PC-3 (cell line): Measurements from ENCODE around the gene PLXNB3. TPM values are rescaled to one million over a fixed set of nuclear protein-coding genes. Genes with fewer than 3 reads are reported as not detected.
A peak's percentile ranks its signal among the peaks of the same experiment; 100 is the strongest.

Experiments
- ATAC-seq: fragments of 200-7000 bp; cut with Tn5 transposase; 2 replicates; pipeline ENCODE4 v1.9.1; 2020; ENCODE audit warnings: mild to moderate bottlenecking, moderate library complexity
- BruUV-seq: library from RNA; stranded (reverse); fragments of 400-500 nt; replicated peaks from 2 replicates; lab custom pipeline; 2021; lab: Mats Ljungman, UMichigan
- CTCF ChIA-PET: fragments of 300-600 bp; sonication (Branson Sonifier 250); formaldehyde crosslinking; loops from one replicate; lab custom pipeline; 2022; ENCODE audit warnings: antibody characterized with exemption; lab: Charles Lee
- POLR2A ChIA-PET: fragments of 300-600 bp; sonication (Branson Sonifier 250); formaldehyde crosslinking; loops from one replicate; lab custom pipeline; 2022; ENCODE audit warnings: antibody characterized with exemption; ENCODE audit not compliant: unreplicated experiment; lab: Charles Lee
- DNase-seq: peaks from one replicate; pipeline ENCODE4 v3.0.0-alpha.2; 2015
- H2AFZ ChIP-seq: fragments of 300-600 bp; sonication (generic); 2 replicates; pipeline ENCODE4 v1.6.0; 2016; ENCODE audit warnings: antibody characterized with exemption, low read length
- H3F3A ChIP-seq: fragments of 300-600 bp; sonication (generic); one replicate; pipeline ENCODE4 v1.6.0; 2017; ENCODE audit warnings: antibody characterized with exemption, low read length, control low read depth, mild to moderate bottlenecking; ENCODE audit not compliant: unreplicated experiment
- H3K27ac ChIP-seq: fragments of 300-600 bp; sonication (generic); 2 replicates; pipeline ENCODE4 v1.5.1; 2016; ENCODE audit warnings: mild to moderate bottlenecking, low read length
- H3K27me3 ChIP-seq: fragments of 300-600 bp; sonication (generic); 2 replicates; pipeline ENCODE4 v1.6.1; 2016; ENCODE audit warnings: low read length, mixed read lengths
- H3K36me3 ChIP-seq: fragments of 300-600 bp; sonication (generic); 2 replicates; pipeline ENCODE4 v1.6.1; 2016; ENCODE audit warnings: low read depth, mixed run types, low read length, mixed read lengths
- H3K4me1 ChIP-seq: fragments of 300-600 bp; sonication (generic); 2 replicates; pipeline ENCODE4 v1.5.1; 2016; ENCODE audit warnings: low read length; ENCODE audit not compliant: insufficient read depth
- H3K4me2 ChIP-seq: fragments of 300-600 bp; sonication (generic); 2 replicates; pipeline ENCODE4 v1.6.0; 2016; ENCODE audit warnings: low read length
- H3K4me3 ChIP-seq: fragments of 300-600 bp; sonication (generic); 2 replicates; pipeline ENCODE4 v1.5.1; 2016; ENCODE audit warnings: mild to moderate bottlenecking, low read length, mixed read lengths
- H3K79me2 ChIP-seq: fragments of 300-600 bp; sonication (generic); 2 replicates; pipeline ENCODE4 v1.6.1; 2017; ENCODE audit warnings: low read length, mixed read lengths
- H3K9ac ChIP-seq: fragments of 300-600 bp; sonication (generic); 2 replicates; pipeline ENCODE4 v1.6.0; 2016; ENCODE audit warnings: mild to moderate bottlenecking, low read length
- H3K9me2 ChIP-seq: fragments of 300-600 bp; sonication (generic); replicated peaks from 2 replicates; pipeline ENCODE4 v1.6.1; 2016; ENCODE audit warnings: mixed run types, low read length, mixed read lengths
- H3K9me3 ChIP-seq: fragments of 300-600 bp; sonication (generic); 2 replicates; pipeline ENCODE4 v1.6.1; 2016; ENCODE audit warnings: low read length, mixed read lengths
- H4K20me1 ChIP-seq: fragments of 300-600 bp; sonication (generic); 2 replicates; pipeline ENCODE4 v1.6.1; 2016; ENCODE audit warnings: low read length, mixed read lengths
- CTCF ChIP-seq: fragments of 300-600 bp; sonication (generic); conservative IDR thresholded peaks from 2 replicates; pipeline ENCODE4 v1.5.1; 2017; ENCODE audit warnings: antibody characterized with exemption, low read depth, mild to moderate bottlenecking, low read length
- EZH2 ChIP-seq: fragments of 300-600 bp; sonication (generic); IDR thresholded peaks from one replicate; pipeline ENCODE4 v1.6.1; 2017; ENCODE audit warnings: antibody characterized with exemption, mild to moderate bottlenecking, low read length; ENCODE audit not compliant: unreplicated experiment
- EZH2phosphoT487 ChIP-seq: fragments of 300-600 bp; sonication (generic); IDR thresholded peaks from 2 replicates; pipeline ENCODE4 v1.6.1; 2018; ENCODE audit warnings: mild to moderate bottlenecking, antibody characterized with exemption, low read length, borderline replicate concordance
- intact Hi-C: fragments of 100-400 bp; cut with micrococcal nuclease; formaldehyde crosslinking; loops from 2 replicates; pipeline ENCODE4 v1.9.0; 2023
- total RNA-seq: library from RNA; depleted of rRNA; stranded (reverse); fragments of >200 nt; gene quantifications from 2 replicates; pipeline ENCODE4 v1.2.3, GENCODE V29; 2014

Gene PLXNB3
- total RNA-seq, 1 experiment from 2014 or later: 27.3 TPM

DNA sequence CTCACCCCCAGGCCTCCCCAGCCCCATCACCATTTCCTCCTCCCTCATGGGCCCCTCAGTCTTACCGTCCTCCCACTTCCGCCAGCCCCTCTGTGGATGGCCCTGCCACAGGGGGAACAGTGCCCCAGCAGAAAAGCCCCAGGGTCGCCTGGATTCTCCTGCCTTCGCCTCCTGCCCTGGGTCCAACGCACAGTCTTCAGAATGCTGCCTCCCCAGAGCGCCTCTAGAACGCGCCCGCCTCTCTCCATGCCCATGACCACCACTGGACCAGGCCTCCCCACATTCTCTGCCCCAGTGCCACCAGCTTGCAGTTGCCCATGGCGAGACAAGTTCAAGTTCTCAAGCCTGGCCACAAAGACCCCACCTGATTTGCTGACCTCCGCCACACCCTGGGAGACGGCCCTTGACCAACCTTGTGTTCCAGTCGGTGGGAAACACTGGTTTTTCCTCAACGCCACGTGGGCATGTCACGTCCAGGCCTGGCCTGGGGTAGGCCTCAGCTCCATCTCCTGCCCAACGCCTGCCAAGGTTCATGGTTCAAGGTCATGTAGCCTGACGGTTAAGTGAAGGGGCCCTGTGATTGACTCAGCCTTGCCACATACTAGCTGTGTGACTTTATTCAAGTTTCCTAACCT lies 634 bp upstream of the PLXNB3 start:
- CTCF ChIA-PET: no interaction called here
- Histone ChIP-seq H3K9me3 (no peaks in the 10 kb centered on the region), H3K9ac (no peak overlapping the region), H3K4me1 (peaks cover 28% of the 10 kb centered on the region), H3K79me2 (peaks cover 25% of the 10 kb centered on the region), H4K20me1 (no peaks in the 10 kb centered on the region), H3K4me3 (no peak overlapping the region), H3K27me3 (no peaks in the 10 kb centered on the region), H3K9me2 (no peaks in the 10 kb centered on the region), H3K27ac (no peak overlapping the region), H2AFZ (no peak overlapping the region), H3K4me2 (peak overlapping the region; percentile 97; the same call in 1 of the 2 replicates), H3F3A (no peaks in the 10 kb centered on the region), H3K36me3 (no peaks in the 10 kb centered on the region)
- BruUV-seq: no TSS peak
- TF ChIP-seq CTCF: no peak
- no peak for TF ChIP-seq EZH2
- no peak for TF ChIP-seq EZH2phosphoT487
- intact Hi-C loops: loop anchor here (5.0 kb wide), 1 partner anchor 164 kb away; the partner anchor contains the start of gene ARHGAP4
- POLR2A ChIA-PET: interaction anchor here (0.6 kb wide), 1 partner anchor 147 kb away, joined by 3 read pairs; no protein-coding TSS in a partner anchor
- DNase-seq (no peak), ATAC-seq (no peak)

GRCh38 chrX:153764786-153765137 lies 713 bp downstream of the PLXNB3 start:
- DNase-seq (no peak), ATAC-seq (0 out of 2 replicates have a peak, but pooled peaks have one; percentile 1)
- H3K9ac ChIP-seq: peak overlapping the region; percentile 67
- no peaks in the 10 kb centered on the region for H3F3A ChIP-seq
- peak overlapping the region; percentile 97 for H3K4me2 ChIP-seq
- H2AFZ ChIP-seq: no peak overlapping the region
- no peaks in the 10 kb centered on the region for H3K27me3 ChIP-seq
- ChIA-PET POLR2A (no interaction called here), CTCF (no interaction called here)
- intact Hi-C loops: loop anchor here (1.0 to 5.0 kb wide), 3 partner anchors 30 to 183 kb away; partner anchors contain the start of genes ARHGAP4, IDH3G and SSR4
- peaks cover 25% of the 10 kb centered on the region for H3K79me2 ChIP-seq
- no peaks in the 10 kb centered on the region for H3K9me2 ChIP-seq
- H3K4me3 ChIP-seq: peak overlapping the region; percentile 68
- H4K20me1 ChIP-seq: no peaks in the 10 kb centered on the region
- BruUV-seq: no TSS peak
- H3K27ac ChIP-seq: peak overlapping the region; percentile 86; the same call in 1 of the 2 replicates
- no peaks in the 10 kb centered on the region for H3K9me3 ChIP-seq
- no peak for TF ChIP-seq EZH2
- TF ChIP-seq CTCF: no peak
- TF ChIP-seq EZH2phosphoT487: no peak
- H3K4me1 ChIP-seq: peaks cover 28% of the 10 kb centered on the region
- H3K36me3 ChIP-seq: no peaks in the 10 kb centered on the region
